Chondrocyte (in vitro differentiated cells): ENCODE data around the gene WDR46. TPM values are rescaled to one million over a fixed set of nuclear protein-coding genes. Genes with fewer than 3 reads are reported as not detected.

Experiments
- DNase-seq: peaks from one replicate; pipeline ENCODE4 v3.0.0; 2021; ENCODE audit warnings: mixed read lengths, low spot score
- H3K27ac Mint-ChIP-seq: one replicate; pipeline ENCODE4 v1.8.0; 2021; ENCODE audit warnings: mild to moderate bottlenecking, moderate library complexity, mixed read lengths; ENCODE audit not compliant: unreplicated experiment
- H3K27me3 Mint-ChIP-seq: 2 replicates; pipeline ENCODE4 v1.8.0; 2021; ENCODE audit warnings: low read depth, mixed read lengths
- H3K36me3 Mint-ChIP-seq: 2 replicates; pipeline ENCODE4 v1.8.0; 2021; ENCODE audit warnings: low read depth, mixed read lengths
- H3K4me1 Mint-ChIP-seq: 2 replicates; pipeline ENCODE4 v1.8.0; 2021; ENCODE audit warnings: low read depth, mild to moderate bottlenecking, mixed read lengths
- H3K4me3 Mint-ChIP-seq: one replicate; pipeline ENCODE4 v1.8.0; 2021; ENCODE audit warnings: mild to moderate bottlenecking, moderate library complexity, mixed read lengths; ENCODE audit not compliant: unreplicated experiment
- H3K9me3 Mint-ChIP-seq: 2 replicates; pipeline ENCODE4 v1.8.0; 2021; ENCODE audit warnings: low read depth, mixed read lengths
- CTCF ChIP-seq: fragments of 200-600 bp; sonication (generic); IDR thresholded peaks from 2 replicates; pipeline ENCODE4 v1.5.0; 2021; ENCODE audit warnings: antibody characterized with exemption, mild to moderate bottlenecking, moderate library complexity
- total RNA-seq: library from RNA; stranded (reverse); gene quantifications from 3 replicates; pipeline ENCODE4 v1.2.1, GENCODE V29; 2021

The WDR46 gene
- total RNA-seq, 1 donor from 2014 or later: 48.1 TPM

- peak within 1 kb of the TSS; percentile 97 for H3K4me3 Mint-ChIP-seq
- peaks cover 6% of the 10 kb centered on the region for H3K36me3 Mint-ChIP-seq
- H3K4me1 Mint-ChIP-seq: peaks cover 56% of the 10 kb centered on the region
Measured at GRCh38 chr6:33313709-33314514, 24.9 kb upstream of the WDR46 start, which contains the start of gene TAPBP. TSS of gene TAPBP (minus strand) at chr6:33314078. CDS start at chr6:33314041, 37 bp downstream.

GRCh38 chr6:33313105-33313708, 24.2 kb upstream of the WDR46 start:
- Mint-ChIP-seq H3K4me1 (peaks cover 49% of the 10 kb centered on the region), H3K27ac (peak overlapping the region; percentile 98), H3K36me3 (peaks cover 2% of the 10 kb centered on the region), H3K9me3 (no peaks in the 10 kb centered on the region), H3K4me3 (peak overlapping the region; percentile 97), H3K27me3 (no peaks in the 10 kb centered on the region)
- TF ChIP-seq CTCF: no peak
- DNase-seq: no peak

More at GRCh38 chr6:33313709-33314514, 24.9 kb upstream of the WDR46 start, which contains the start of gene TAPBP:
- H3K9me3 Mint-ChIP-seq: no peaks in the 10 kb centered on the region
- TF ChIP-seq CTCF: no peak
- peak within 1 kb of the TSS; percentile 98 for H3K27ac Mint-ChIP-seq
- H3K27me3 Mint-ChIP-seq: no peaks in the 10 kb centered on the region
- no peak for DNase-seq

GRCh38 chr6:33312361-33313104, 23.5 kb upstream of the WDR46 start:
- peaks cover 1% of the 10 kb centered on the region for H3K36me3 Mint-ChIP-seq
- H3K27me3 Mint-ChIP-seq: no peaks in the 10 kb centered on the region
- peak overlapping the region; percentile 98 for H3K27ac Mint-ChIP-seq
- H3K4me3 Mint-ChIP-seq: peak overlapping the region; percentile 97
- no peak for TF ChIP-seq CTCF
- H3K4me1 Mint-ChIP-seq: peaks cover 46% of the 10 kb centered on the region
- H3K9me3 Mint-ChIP-seq: no peaks in the 10 kb centered on the region
- DNase-seq: no peak

- no peak for TF ChIP-seq CTCF
- H3K27me3 Mint-ChIP-seq: no peaks in the 10 kb centered on the region
- peaks cover 11% of the 10 kb centered on the region for H3K36me3 Mint-ChIP-seq
- no peak overlapping the region for H3K4me3 Mint-ChIP-seq
- H3K9me3 Mint-ChIP-seq: no peaks in the 10 kb centered on the region
- no peak for DNase-seq
- H3K4me1 Mint-ChIP-seq: peaks cover 5% of the 10 kb centered on the region
- H3K27ac Mint-ChIP-seq: peak overlapping the region; percentile 27
Measured at GRCh38 chr6:33306356-33306755, 17.3 kb upstream of the WDR46 start.

GRCh38 chr6:33305052-33305451, 16.0 kb upstream of the WDR46 start:
- TF ChIP-seq CTCF: no peak
- DNase-seq: no peak
- Mint-ChIP-seq H3K4me3 (no peak overlapping the region), H3K4me1 (peaks cover 17% of the 10 kb centered on the region), H3K9me3 (no peaks in the 10 kb centered on the region), H3K36me3 (peaks cover 12% of the 10 kb centered on the region), H3K27me3 (no peaks in the 10 kb centered on the region), H3K27ac (no peak overlapping the region)
